GM19468 (cell line): ENCODE data around the gene ACOT11.
"Not testable (repeated sequence)": the region's sequence is repeated elsewhere in the genome, so short reads cannot be mapped to it uniquely, and the experiment has no call there.

Source experiments
- ATAC-seq: cut with Tn5 transposase; IDR thresholded peaks from one replicate; pipeline ENCODE4 v1.9.1; 2021; ENCODE audit warnings: mild to moderate bottlenecking, moderate library complexity, moderate number of reproducible peaks; ENCODE audit not compliant: unreplicated experiment; ENCODE audit errors: extremely low read depth

The ACOT11 gene

GRCh38 chr1:54536656-54537055 is 11.4 kb upstream of the ACOT11 start:
- not testable (repeated sequence) for ATAC-seq

- ATAC-seq: no peak
These were observed 10.4 kb upstream of the ACOT11 start for GRCh38 chr1:54537611-54538010.

- no peak for ATAC-seq
These were observed 9.5 kb upstream of the ACOT11 start for GRCh38 chr1:54538538-54538937.

GRCh38 chr1:54540582-54541295 is 7.3 kb upstream of the ACOT11 start:
- no peak for ATAC-seq

GRCh38 chr1:54542120-54542961 is 5.7 kb upstream of the ACOT11 start:
- peak; percentile 63 for ATAC-seq

- ATAC-seq: no peak
These were observed 5.0 kb upstream of the ACOT11 start for GRCh38 chr1:54542962-54543539.

GRCh38 chr1:54543729-54544496 is 4.1 kb upstream of the ACOT11 start:
- ATAC-seq: no peak

GRCh38 chr1:54545916-54546635 is 2.0 kb upstream of the ACOT11 start:
- ATAC-seq: no peak

- ATAC-seq: no peak
These were observed 1.2 kb upstream of the ACOT11 start for GRCh38 chr1:54546651-54547401.

GRCh38 chr1:54548389-54549044 is 489 bp downstream of the ACOT11 start:
- no peak for ATAC-seq

GRCh38 chr1:54549181-54549924 is 1.3 kb downstream of the ACOT11 start:
- no peak for ATAC-seq

- no peak for ATAC-seq
These were observed 3.9 kb downstream of the ACOT11 start for GRCh38 chr1:54551891-54552290.

GRCh38 chr1:54553602-54554313 is 5.7 kb downstream of the ACOT11 start:
- ATAC-seq: no peak

- no peak for ATAC-seq
These were observed 8.1 kb downstream of the ACOT11 start for GRCh38 chr1:54556110-54556509.

- no peak for ATAC-seq
These were observed 9.8 kb downstream of the ACOT11 start for GRCh38 chr1:54557671-54558355.

GRCh38 chr1:54558434-54559030 is 10.5 kb downstream of the ACOT11 start:
- no peak for ATAC-seq
